BJ (cell line): ENCODE measurements around the gene BACE2. TPM values are rescaled to one million over a fixed set of nuclear protein-coding genes. Genes with fewer than 3 reads are reported as not detected.
A peak's percentile ranks its signal among the peaks of the same experiment; 100 is the strongest.

Source experiments
- CTCF ChIA-PET: fragments of 350-600 bp; formaldehyde crosslinking; extraction: SDS; loops from one replicate; lab custom pipeline; 2021; ENCODE audit warnings: antibody characterized with exemption, inconsistent platforms; lab: Yijun Ruan, JAX
- POLR2A ChIA-PET: fragments of 300-600 bp; sonication (Branson Sonifier 250); formaldehyde crosslinking; extraction: SDS; loops from one replicate; lab custom pipeline; 2021; ENCODE audit warnings: antibody characterized with exemption; lab: Charles Lee
- DNase-seq: peaks from one replicate; pipeline ENCODE4 v3.0.0-alpha.2; 2011; ENCODE audit warnings: low read depth
- H3K27me3 ChIP-seq: 2 replicates; pipeline ENCODE4 v1.6.0; 2011; ENCODE audit warnings: low read length; ENCODE audit not compliant: control insufficient read depth, insufficient read depth
- H3K36me3 ChIP-seq: 2 replicates; pipeline ENCODE4 v1.5.1; 2011; ENCODE audit warnings: low read length; ENCODE audit not compliant: control insufficient read depth, insufficient read depth
- H3K4me3 ChIP-seq: 2 replicates; pipeline ENCODE4 v1.5.1; 2011; ENCODE audit warnings: low read depth, mild to moderate bottlenecking, control low read depth, low read length
- polyA plus RNA-seq: library from polyadenylated mRNA; depleted of rRNA; stranded (reverse); fragments of >200 nt; gene quantifications from 2 replicates; pipeline ENCODE4 v1.2.3, GENCODE V29; 2011
- TF ChIP-seq, protein P1 (sequence below): IDR thresholded peaks from 2 replicates; pipeline ENCODE4 v1.5.1; 2011; ENCODE audit warnings: low read depth, mild to moderate bottlenecking, control low read depth, inconsistent platforms, low read length, moderate library complexity; ENCODE audit not compliant: insufficient read depth

BACE2 gene
- polyA plus RNA-seq, 1 experiment: 38.5 TPM

DNA sequence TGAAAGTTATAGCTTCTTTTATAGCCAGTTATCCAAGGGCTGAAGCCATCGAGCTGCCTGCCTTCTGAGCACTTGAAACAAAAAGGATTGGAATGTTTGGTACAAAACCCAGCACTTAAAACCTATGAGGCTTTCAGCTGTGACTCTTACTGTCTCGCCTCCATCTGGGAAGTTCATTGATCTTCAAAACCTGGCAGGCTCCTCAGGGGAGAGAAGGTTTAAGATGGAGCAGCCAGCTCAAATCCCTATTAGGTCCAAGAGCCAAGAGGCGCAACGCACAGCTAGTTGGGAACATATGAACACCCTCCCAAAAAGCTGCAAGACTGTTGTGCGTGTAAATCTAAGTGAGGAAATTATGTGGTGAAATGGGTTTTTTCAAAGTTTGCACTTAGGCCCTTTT, 33.4 kb downstream of the BACE2 start:
- Histone ChIP-seq H3K4me3 (no peak overlapping the region), H3K36me3 (no peaks in the 10 kb centered on the region), H3K27me3 (no peaks in the 10 kb centered on the region)
- CTCF ChIA-PET: no interaction called here
- POLR2A ChIA-PET: no interaction called here
- no peak for DNase-seq
- TF ChIP-seq, protein P1, sequence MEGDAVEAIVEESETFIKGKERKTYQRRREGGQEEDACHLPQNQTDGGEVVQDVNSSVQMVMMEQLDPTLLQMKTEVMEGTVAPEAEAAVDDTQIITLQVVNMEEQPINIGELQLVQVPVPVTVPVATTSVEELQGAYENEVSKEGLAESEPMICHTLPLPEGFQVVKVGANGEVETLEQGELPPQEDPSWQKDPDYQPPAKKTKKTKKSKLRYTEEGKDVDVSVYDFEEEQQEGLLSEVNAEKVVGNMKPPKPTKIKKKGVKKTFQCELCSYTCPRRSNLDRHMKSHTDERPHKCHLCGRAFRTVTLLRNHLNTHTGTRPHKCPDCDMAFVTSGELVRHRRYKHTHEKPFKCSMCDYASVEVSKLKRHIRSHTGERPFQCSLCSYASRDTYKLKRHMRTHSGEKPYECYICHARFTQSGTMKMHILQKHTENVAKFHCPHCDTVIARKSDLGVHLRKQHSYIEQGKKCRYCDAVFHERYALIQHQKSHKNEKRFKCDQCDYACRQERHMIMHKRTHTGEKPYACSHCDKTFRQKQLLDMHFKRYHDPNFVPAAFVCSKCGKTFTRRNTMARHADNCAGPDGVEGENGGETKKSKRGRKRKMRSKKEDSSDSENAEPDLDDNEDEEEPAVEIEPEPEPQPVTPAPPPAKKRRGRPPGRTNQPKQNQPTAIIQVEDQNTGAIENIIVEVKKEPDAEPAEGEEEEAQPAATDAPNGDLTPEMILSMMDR: no peak

DNA sequence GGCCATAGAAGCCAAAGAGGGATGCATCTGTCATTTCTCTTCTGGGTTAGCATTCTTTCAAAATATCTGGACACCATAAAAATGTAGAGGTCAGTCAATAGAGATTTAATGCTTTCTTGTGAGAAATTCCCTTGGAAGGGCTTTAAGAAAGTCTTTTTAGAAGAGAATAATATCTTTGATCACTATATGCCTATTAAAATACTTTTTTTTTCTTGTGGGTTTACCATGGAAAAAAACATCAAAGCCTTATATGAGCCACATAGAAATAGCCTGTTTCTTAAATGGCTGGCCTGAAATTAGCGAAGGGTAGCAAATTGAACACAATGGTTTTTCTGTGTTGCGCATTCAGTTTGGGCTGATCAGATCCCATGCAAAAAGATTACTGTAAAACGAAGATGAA, 36.8 kb downstream of the BACE2 start:
- POLR2A ChIA-PET: no interaction called here
- CTCF ChIA-PET: no interaction called here
- no peak for DNase-seq

DNA sequence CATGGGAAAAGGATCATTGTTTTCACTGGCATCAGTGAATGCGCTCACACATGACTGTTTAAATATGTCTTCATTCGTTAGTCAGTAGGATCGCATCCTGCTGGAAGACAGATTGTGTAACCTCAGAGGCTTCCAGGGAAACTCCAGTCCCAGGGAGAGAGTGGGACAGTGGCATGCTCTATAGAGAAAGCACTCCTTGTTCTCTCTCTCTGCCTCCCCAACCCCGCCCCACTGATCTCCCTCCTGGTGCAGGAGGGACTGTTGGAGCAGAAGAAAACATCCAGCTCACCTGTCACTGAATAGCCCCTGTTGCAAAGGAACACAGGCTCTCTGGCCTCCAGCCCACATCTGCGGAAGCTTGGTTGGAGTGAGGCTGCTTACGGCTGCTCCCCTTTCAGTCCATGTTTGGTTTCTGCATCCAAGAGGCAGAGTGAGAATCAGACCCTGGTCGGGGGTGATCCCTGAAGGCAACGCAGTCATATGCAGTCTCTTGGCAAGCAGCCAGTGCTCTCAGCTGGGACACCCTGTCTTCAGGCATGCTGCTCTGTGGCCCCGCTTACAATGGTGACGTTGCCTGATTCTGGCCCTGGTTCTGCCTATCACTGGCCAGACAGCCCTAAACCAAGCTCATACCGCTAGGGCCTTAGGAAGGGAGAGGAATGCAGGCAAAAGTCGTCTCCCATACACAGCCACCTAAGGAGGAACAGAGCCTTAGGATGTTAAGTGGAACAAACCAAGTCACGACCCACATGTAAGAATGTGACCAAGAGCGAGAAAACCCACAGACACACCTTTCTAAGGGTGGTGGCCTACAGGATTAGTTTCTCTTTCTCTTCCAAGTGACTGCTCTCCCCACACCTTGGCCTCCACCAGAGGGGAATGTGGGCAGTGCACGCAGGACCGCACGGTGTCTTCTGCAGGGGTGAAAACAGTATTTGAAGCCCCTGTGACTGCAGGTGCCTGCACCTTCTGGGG, 39.7 kb downstream of the BACE2 start:
- ChIA-PET CTCF (interaction anchor here (1.2 kb wide), 1 partner anchor 75 kb away, joined by 4 read pairs; no protein-coding TSS in a partner anchor), POLR2A (no interaction called here)
- TF ChIP-seq, protein P1: no peak
- DNase-seq: peak; percentile 8
- Histone ChIP-seq H3K27me3 (no peaks in the 10 kb centered on the region), H3K36me3 (no peaks in the 10 kb centered on the region), H3K4me3 (no peak overlapping the region)

More for the DNA sequence above, 36.8 kb downstream of the BACE2 start:
- no peaks in the 10 kb centered on the region for H3K36me3 ChIP-seq
- no peak overlapping the region for H3K4me3 ChIP-seq
- TF ChIP-seq, protein P1: no peak
- H3K27me3 ChIP-seq: no peaks in the 10 kb centered on the region

DNA sequence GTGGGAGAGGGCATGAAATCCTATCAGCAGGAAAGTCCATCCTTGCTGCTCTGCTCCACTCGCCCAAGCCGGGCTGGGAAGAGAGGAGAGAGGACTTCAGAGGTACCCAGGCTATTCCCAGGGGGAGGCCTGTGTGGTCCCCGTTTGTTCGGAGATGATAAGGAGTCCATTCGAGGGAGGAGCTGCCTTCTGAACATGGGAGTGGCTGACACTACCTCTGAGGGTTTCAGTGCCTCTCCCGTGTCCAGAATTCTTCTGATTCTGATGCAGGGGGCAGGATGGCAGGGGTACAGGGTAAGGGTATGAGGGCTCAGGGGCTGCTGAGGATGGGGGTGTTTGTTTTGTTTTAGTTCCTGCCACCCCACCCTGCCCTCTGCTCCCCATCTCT, 40.4 kb downstream of the BACE2 start:
- POLR2A ChIA-PET: no interaction called here
- TF ChIP-seq, protein P1: no peak
- Histone ChIP-seq H3K36me3 (no peaks in the 10 kb centered on the region), H3K4me3 (no peak overlapping the region), H3K27me3 (no peaks in the 10 kb centered on the region)
- CTCF ChIA-PET: interaction anchor here (1.2 kb wide), 1 partner anchor 74 kb away, joined by 4 read pairs; no protein-coding TSS in a partner anchor
- DNase-seq: no peak

DNA sequence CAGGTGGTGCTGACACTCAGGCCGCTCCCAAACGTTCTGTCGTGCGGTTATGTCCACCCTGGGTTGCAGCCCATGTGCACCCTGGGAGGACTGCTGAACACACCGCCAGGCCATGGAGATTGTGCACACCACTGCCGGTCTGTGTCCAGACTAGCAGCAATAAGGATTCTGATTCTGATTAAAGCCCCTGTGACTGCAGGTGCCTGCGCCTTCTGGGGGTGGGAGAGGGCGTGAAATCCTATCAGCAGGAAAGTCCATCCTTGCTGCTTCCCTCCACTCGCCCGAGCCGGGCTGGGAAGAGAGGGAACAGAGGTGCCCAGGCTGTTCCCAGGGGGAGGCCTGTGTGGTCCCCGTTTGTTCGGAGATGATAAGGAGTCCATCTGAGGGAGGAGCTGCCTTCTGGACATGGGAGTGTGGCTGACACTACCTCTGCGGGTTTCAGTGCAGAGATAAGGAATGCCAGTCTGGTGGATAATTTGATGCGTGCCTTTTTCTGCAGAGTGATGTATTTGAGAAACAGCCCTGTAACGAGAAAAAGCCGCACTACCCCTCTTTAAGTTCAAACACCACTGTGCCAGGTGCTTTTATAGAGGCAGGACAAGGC, 41.2 kb downstream of the BACE2 start:
- DNase-seq: no peak
- TF ChIP-seq, protein P1: no peak
- CTCF ChIA-PET: interaction anchor here (1.4 kb wide), 1 partner anchor 11 kb away, joined by 4 read pairs; no protein-coding TSS in a partner anchor

More for the DNA sequence above, 41.2 kb downstream of the BACE2 start:
- POLR2A ChIA-PET: no interaction called here
- no peak overlapping the region for H3K4me3 ChIP-seq
- no peaks in the 10 kb centered on the region for H3K36me3 ChIP-seq
- no peaks in the 10 kb centered on the region for H3K27me3 ChIP-seq
